ENCODE measurements around the gene SLK. TPM values are rescaled to one million over a fixed set of nuclear protein-coding genes. Genes with fewer than 3 reads are reported as not detected.

The SLK gene
- total and polyA plus RNA-seq, 10 donors, result 5.6 to 47.4 (median 32.8) TPM

- no peak for DNase-seq
- Histone ChIP-seq H3K4me1 (no peaks in the 10 kb centered on the region), H3K36me3 (no peaks in the 10 kb centered on the region), H3K27ac (no peak overlapping the region), H3K27me3 (replicated peaks in 1 of 7) (no peaks in the 10 kb centered on the region), H3K9me3 (no peaks in the 10 kb centered on the region), H3K4me3 (no peak overlapping the region)
- intact Hi-C loops (cut with DNase I; ENCODE audit: low total_unique reads), result no loop called here
- WGBS, 5 donors, result 68 to 79% (median 73%) methylated on average over 7 of the region's 7 CpGs
- TF ChIP-seq POLR2A (IDR thresholded peaks at IDR 0.05) (no peak), POLR2AphosphoS5 (IDR thresholded peaks at IDR 0.05) (no peak), CTCF (IDR thresholded peaks at IDR 0.05 in 8 of 11, conservative IDR thresholded peaks at IDR 0.05 in 3 of 11) (no peak)
These were observed 37.5 kb upstream of the SLK start for GRCh38 chr10:103929381-103929921.

- Histone ChIP-seq H3K9me3 (no peaks in the 10 kb centered on the region), H3K4me1 (no peaks in the 10 kb centered on the region), H3K27me3 (replicated peaks in 1 of 7) (no peaks in the 10 kb centered on the region), H3K27ac (no peak overlapping the region), H3K4me3 (no peak overlapping the region), H3K36me3 (no peaks in the 10 kb centered on the region)
- intact Hi-C loops (cut with DNase I; ENCODE audit: low total_unique reads), result no loop called here
- no peak for TF ChIP-seq POLR2A (IDR thresholded peaks at IDR 0.05)
- TF ChIP-seq CTCF (IDR thresholded peaks at IDR 0.05 in 8 of 11, conservative IDR thresholded peaks at IDR 0.05 in 3 of 11), result no peak
- TF ChIP-seq POLR2AphosphoS5 (IDR thresholded peaks at IDR 0.05), result no peak
- DNase-seq, result no peak
- 95 to 100% (median 96%) methylated on average over 1 of the region's 1 CpG for WGBS, 5 donors
These were observed 36.5 kb upstream of the SLK start for GRCh38 chr10:103930449-103930848.

- no peak for DNase-seq
- TF ChIP-seq CTCF (IDR thresholded peaks at IDR 0.05 in 8 of 11, conservative IDR thresholded peaks at IDR 0.05 in 3 of 11), result no peak
- no peak for TF ChIP-seq POLR2A (IDR thresholded peaks at IDR 0.05)
- TF ChIP-seq POLR2AphosphoS5 (IDR thresholded peaks at IDR 0.05), result no peak
- WGBS, 5 donors, result 91 to 97% (median 96%) methylated on average over 6 of the region's 6 CpGs
- Histone ChIP-seq H3K36me3 (no peaks in the 10 kb centered on the region), H3K9me3 (no peaks in the 10 kb centered on the region), H3K27me3 (replicated peaks in 1 of 7) (no peaks in the 10 kb centered on the region), H3K4me1 (no peaks in the 10 kb centered on the region), H3K4me3 (no peak overlapping the region), H3K27ac (no peak overlapping the region)
- intact Hi-C loops (cut with DNase I; ENCODE audit: low total_unique reads), result no loop called here
These were observed 36.1 kb upstream of the SLK start for GRCh38 chr10:103930881-103931280.

- 96 to 100% (median 99%) methylated on average over 2 of the region's 2 CpGs for WGBS, 5 donors
- no peaks in the 10 kb centered on the region for H3K9me3 ChIP-seq
- no peak for TF ChIP-seq CTCF (IDR thresholded peaks at IDR 0.05 in 8 of 11, conservative IDR thresholded peaks at IDR 0.05 in 3 of 11)
- no peak for TF ChIP-seq POLR2A (IDR thresholded peaks at IDR 0.05)
- TF ChIP-seq POLR2AphosphoS5 (IDR thresholded peaks at IDR 0.05), result no peak
- no peak for DNase-seq
- no peaks in the 10 kb centered on the region for H3K27me3 ChIP-seq (replicated peaks in 1 of 7)
- H3K27ac ChIP-seq, result no peak overlapping the region
- intact Hi-C loops (cut with DNase I; ENCODE audit: low total_unique reads), result no loop called here
- no peaks in the 10 kb centered on the region for H3K4me1 ChIP-seq
- H3K4me3 ChIP-seq, result no peak overlapping the region
- H3K36me3 ChIP-seq, result no peaks in the 10 kb centered on the region
These were observed 35.3 kb upstream of the SLK start for GRCh38 chr10:103931603-103932002.
